NCI-H526 (cell line): Measurements from ENCODE around the gene PPP1CB.
"Not testable (repeated sequence)": the region's sequence is repeated elsewhere in the genome, so short reads cannot be mapped to it uniquely, and the experiment has no call there.

Experiments used
- DNase-seq, 2 experiments: peaks; one replicate each; lab custom pipeline; 2025; lab: John Stamatoyannopoulos, UW

PPP1CB gene

GRCh38 chr2:28751252-28751955 lies at the start of gene PPP1CB:
Gene PPP1CB, plus strand, starts transcription at chr2:28751830. Its CDS starts 295 bp downstream, at chr2:28752125.
- peak; percentile 88 to 97 for DNase-seq

- DNase-seq: no peak
Observed at GRCh38 chr2:28702415-28702861, 49.2 kb upstream of the PPP1CB start.

GRCh38 chr2:28702878-28703277 lies 48.8 kb upstream of the PPP1CB start:
- no peak for DNase-seq

GRCh38 chr2:28704621-28705020 lies 47.0 kb upstream of the PPP1CB start:
- no peak for DNase-seq

- no peak for DNase-seq
Observed at GRCh38 chr2:28705751-28706440, 45.7 kb upstream of the PPP1CB start.

- no peak for DNase-seq
Observed at GRCh38 chr2:28707592-28707991, 44.0 kb upstream of the PPP1CB start.

- DNase-seq: no peak
Observed at GRCh38 chr2:28709101-28709500, 42.5 kb upstream of the PPP1CB start.

GRCh38 chr2:28710545-28710944 lies 41.1 kb upstream of the PPP1CB start:
- DNase-seq: no peak

GRCh38 chr2:28713577-28714298 lies 37.9 kb upstream of the PPP1CB start:
- no peak for DNase-seq

GRCh38 chr2:28716265-28716865 lies 35.3 kb upstream of the PPP1CB start:
- DNase-seq: peak in 1 of 2 experiments; percentile 22

GRCh38 chr2:28717339-28717758 lies 34.3 kb upstream of the PPP1CB start:
- no peak for DNase-seq

GRCh38 chr2:28720345-28720744 lies 31.3 kb upstream of the PPP1CB start:
- DNase-seq: no peak

- no peak for DNase-seq
Observed at GRCh38 chr2:28721601-28722191, 29.9 kb upstream of the PPP1CB start.

GRCh38 chr2:28725021-28725711 lies 26.5 kb upstream of the PPP1CB start:
- DNase-seq: no peak

GRCh38 chr2:28726177-28726576 lies 25.5 kb upstream of the PPP1CB start:
- no peak for DNase-seq

GRCh38 chr2:28729698-28730097 lies 21.9 kb upstream of the PPP1CB start:
- no peak for DNase-seq

GRCh38 chr2:28730641-28731146 lies 20.9 kb upstream of the PPP1CB start:
- no peak for DNase-seq

- no peak for DNase-seq
Observed at GRCh38 chr2:28735511-28735910, 16.1 kb upstream of the PPP1CB start.

- DNase-seq: no peak
Observed at GRCh38 chr2:28736034-28736433, 15.6 kb upstream of the PPP1CB start.

GRCh38 chr2:28737655-28738054 lies 14.0 kb upstream of the PPP1CB start:
- DNase-seq: no peak

- not testable (repeated sequence) for DNase-seq
Observed at GRCh38 chr2:28742619-28743018, 9.0 kb upstream of the PPP1CB start.
